K562 (cell line): ENCODE measurements around the gene MON2. TPM values are rescaled to one million over a fixed set of nuclear protein-coding genes. Genes with fewer than 3 reads are reported as not detected.

Experiments
- ATAC-seq: fragments of 200-7000 bp; cut with Tn5 transposase; 3 replicates; pipeline ENCODE4 v1.9.1; 2020; ENCODE audit warnings: moderate library complexity
- BruUV-seq: library from RNA; stranded (reverse); fragments of 400-500 nt; replicated peaks from 2 replicates; lab custom pipeline; 2021; lab: Mats Ljungman, UMichigan
- CTCF ChIA-PET: fragments of 300-600 bp; formaldehyde crosslinking; extraction: SDS; loops from one replicate; lab custom pipeline; 2021; ENCODE audit warnings: low intra/inter-chr PET ratio; lab: Yijun Ruan, JAX
- POLR2A ChIA-PET: fragments of 300-600, 350-650 bp; sonication (Branson Sonifier 250); formaldehyde crosslinking; extraction: SDS; loops from one replicate; lab custom pipeline; 2021; ENCODE audit warnings: antibody characterized with exemption, inconsistent platforms; lab: Yijun Ruan, JAX
- DNase-seq, 4 experiments: peaks; one replicate each; pipeline versions ENCODE4 v3.0.0 to v3.0.0-alpha.2; 2011 to 2018; ENCODE audit warnings: low spot score in 3 of 4, mixed read lengths in 3 of 4; ENCODE audit errors: extremely low read depth in 1 of 4
- FAIRE-seq: peaks from 2 replicates; lab custom pipeline; 2011; peaks lifted over from hg19 to GRCh38; lab: Jason Lieb, UNC
- H2AFZ ChIP-seq: 2 replicates; pipeline ENCODE4 v1.6.0; 2011; ENCODE audit warnings: low read depth, low read length, control low read depth, inconsistent platforms
- H3K27ac ChIP-seq: fragments of 200-600 bp; 3 replicates; pipeline ENCODE4 v1.8.0; 2011; ENCODE audit warnings: low read depth, mild to moderate bottlenecking, control low read depth, inconsistent platforms, low read length, moderate library complexity, mixed read lengths; ENCODE audit errors: extremely low read depth
- H3K27me3 ChIP-seq, 2 experiments: fragments of 300-600 bp in 1 of 2; 2 replicates in 1 of 2; 3 replicates in 1 of 2; pipeline versions ENCODE4 v1.6.0 to v1.8.0; 2011; ENCODE audit warnings: inconsistent platforms in 2 of 2, low read length in 2 of 2, mild to moderate bottlenecking in 1 of 2, mixed read lengths in 1 of 2, moderate library complexity in 1 of 2; ENCODE audit not compliant: control insufficient read depth in 2 of 2, insufficient read depth in 2 of 2
- H3K36me3 ChIP-seq: fragments of 300-600 bp; 3 replicates; pipeline ENCODE4 v1.8.0; 2011; ENCODE audit warnings: mild to moderate bottlenecking, low read length, inconsistent platforms; ENCODE audit not compliant: control insufficient read depth, insufficient read depth
- H3K4me1 ChIP-seq, 2 experiments: fragments of 200-600 bp in 1 of 2; replicated peaks in 1 of 2; 2 replicates in 1 of 2; 3 replicates in 1 of 2; pipeline versions ENCODE4 v1.5.1 to v1.8.0; 2011; ENCODE audit warnings: inconsistent platforms in 2 of 2, low read length in 2 of 2, mild to moderate bottlenecking in 1 of 2, mixed read lengths in 1 of 2, moderate library complexity in 1 of 2; ENCODE audit not compliant: control insufficient read depth in 2 of 2, insufficient read depth in 2 of 2
- H3K4me2 ChIP-seq: 2 replicates; pipeline ENCODE4 v1.6.1; 2011; ENCODE audit warnings: low read length, control low read depth, inconsistent platforms, mixed read lengths; ENCODE audit not compliant: insufficient read depth
- H3K4me3 ChIP-seq: fragments of 200-600 bp; sonication (generic), shearing (Covaris generic); 2 replicates; pipeline ENCODE4 v1.5.1; 2016; ENCODE audit warnings: control low read depth, inconsistent platforms
- H3K79me2 ChIP-seq: fragments of 200-600 bp; 3 replicates; pipeline ENCODE4 v1.8.0; 2011; ENCODE audit warnings: low read length, inconsistent platforms; ENCODE audit not compliant: control insufficient read depth, insufficient read depth
- H3K9ac ChIP-seq, 2 experiments: 2 replicates each; pipeline versions ENCODE4 v1.6.0 to v1.6.1; 2011; ENCODE audit warnings: low read depth in 2 of 2, low read length in 2 of 2, control low read depth in 1 of 2, inconsistent platforms in 1 of 2, mild to moderate bottlenecking in 1 of 2, mixed read lengths in 1 of 2; ENCODE audit not compliant: insufficient read depth in 1 of 2
- H3K9me1 ChIP-seq: one replicate; pipeline ENCODE4 v1.6.0; 2011; ENCODE audit warnings: inconsistent platforms, mild to moderate bottlenecking, low read length, moderate library complexity; ENCODE audit not compliant: control insufficient read depth, insufficient read depth
- H3K9me3 ChIP-seq: replicated peaks from 2 replicates; pipeline ENCODE4 v1.5.1; 2011; ENCODE audit warnings: low read depth, low read length, inconsistent platforms; ENCODE audit not compliant: control insufficient read depth, insufficient read depth
- H4K20me1 ChIP-seq: replicated peaks from 2 replicates; pipeline ENCODE4 v1.6.1; 2011; ENCODE audit warnings: low read length, inconsistent platforms, mixed read lengths; ENCODE audit not compliant: control insufficient read depth, insufficient read depth
- BRD9 ChIP-seq: fragments of 450-650 bp; IDR thresholded peaks from 2 replicates; pipeline ENCODE4 v1.6.1; 2018; ENCODE audit warnings: low read depth; ENCODE audit not compliant: partially characterized antibody
- ESRRA ChIP-seq: fragments of 450-650 bp; IDR thresholded peaks from 2 replicates; pipeline ENCODE4 v1.6.1; 2014; ENCODE audit warnings: low read depth, mild to moderate bottlenecking, moderate library complexity, borderline replicate concordance
- FOXK1 ChIP-seq: sonication (generic); formaldehyde crosslinking; IDR thresholded peaks from 2 replicates; pipeline ENCODE4 v1.8.0; 2022; ENCODE audit warnings: missing genetic modification reagents, mild to moderate bottlenecking, borderline replicate concordance
- KDM2B ChIP-seq: fragments of 250-450 bp; sonication (Bioruptor Pico); IDR thresholded peaks from 2 replicates; pipeline ENCODE4 v1.8.0; 2021; ENCODE audit warnings: mild to moderate bottlenecking, moderate library complexity
- NR3C1 ChIP-seq: sonication (generic); formaldehyde crosslinking; IDR thresholded peaks from 2 replicates; pipeline ENCODE4 v1.8.1; 2022; ENCODE audit warnings: missing genetic modification reagents
- POLR2B ChIP-seq: fragments of 450-650 bp; IDR thresholded peaks from 2 replicates; pipeline ENCODE4 v1.6.1; 2018; ENCODE audit warnings: low read depth; ENCODE audit not compliant: partially characterized antibody
- PRPF4 ChIP-seq: fragments of 200-400 bp; formaldehyde crosslinking; IDR thresholded peaks from one replicate; pipeline ENCODE4 v1.6.1; 2017; ENCODE audit warnings: low read length, low read depth, mild to moderate bottlenecking; ENCODE audit not compliant: insufficient read depth, poor library complexity, severe bottlenecking
- RBM15 ChIP-seq: fragments of 200-400 bp; formaldehyde crosslinking; IDR thresholded peaks from 2 replicates; pipeline ENCODE4 v1.6.1; 2018; ENCODE audit warnings: mild to moderate bottlenecking, low read length, moderate library complexity; ENCODE audit not compliant: insufficient read depth
- SREBF1 ChIP-seq: fragments of 150-350 bp; IDR thresholded peaks from 2 replicates; pipeline ENCODE4 v1.6.1; 2014; ENCODE audit warnings: antibody characterized with exemption, low read depth, low read length, borderline replicate concordance
- SUPT5H ChIP-seq: fragments of 450-650 bp; IDR thresholded peaks from 2 replicates; pipeline ENCODE4 v1.6.1; 2016
- ZEB2 ChIP-seq: fragments of 450-650 bp; IDR thresholded peaks from 2 replicates; pipeline ENCODE4 v1.6.1; 2016
- ZNF197 ChIP-seq: fragments of 200-800 bp; sonication (Bioruptor generic); IDR thresholded peaks from 2 replicates; pipeline ENCODE4 v1.6.1; 2016; ENCODE audit warnings: low read depth, missing genetic modification characterization, missing compliant biosample characterization
- ZSCAN32 ChIP-seq: fragments of 450-650 bp; formaldehyde crosslinking; IDR thresholded peaks from 2 replicates; pipeline ENCODE4 v1.4.0; 2020; ENCODE audit warnings: mild to moderate bottlenecking, moderate library complexity
- WGBS: fragments of 100-300 bp; shearing (Covaris generic); methylation state at CpG from one replicate; pipeline ENCODE4 v1.1.6; 2016; ENCODE audit warnings: low coverage, mixed read lengths; ENCODE audit not compliant: insufficient coverage; ENCODE audit errors: missing lambda C conversion rate; 5-methylcytosine and 5-hydroxymethylcytosine counted together
- in situ Hi-C: fragments of 300-500 bp; cut with MboI; formaldehyde crosslinking; loops from 4 replicates; pipeline ENCODE4 v1.15.0; 2018; ENCODE audit warnings: inconsistent platforms, mixed read lengths
- intact Hi-C: fragments of 100-400 bp; cut with micrococcal nuclease; formaldehyde crosslinking; loops from 2 replicates; pipeline ENCODE4 v1.14.2; 2022
- polyA plus RNA-seq, 8 experiments: library from polyadenylated mRNA; depleted of rRNA in 4 of 8; stranded (reverse) in 5 of 8; unstranded in 3 of 8; fragments of >200 nt; fragmentation: Nextera tagmentation in 2 of 8; fragmentation: Illumina TruSeq in 1 of 8; extraction: Ambion mirVana in 2 of 8; extraction: Trizol in 1 of 8; gene quantifications; 2 replicates each; pipeline versions ENCODE4 v1.2.1 to v1.2.3, GENCODE V29; 2011 to 2014; ENCODE audit warnings: inconsistent platforms in 1 of 8, missing spikeins in 1 of 8
- total RNA-seq, 7 experiments: library from RNA; depleted of rRNA in 6 of 7; stranded (reverse); fragments of >200 nt in 6 of 7; fragmentation: Illumina TruSeq in 2 of 7; extraction: Trizol in 2 of 7; gene quantifications; 2 replicates each; pipeline versions ENCODE4 v1.2.1 to v1.2.3, GENCODE V29; 2011 to 2021; ENCODE audit warnings: low replicate concordance in 1 of 7
- TF ChIP-seq, protein P1 (sequence below): IDR thresholded peaks from 2 replicates; pipeline ENCODE4 v1.6.1; 2014; ENCODE audit warnings: antibody characterized with exemption
- TF ChIP-seq, protein P2 (sequence below): fragments of 450-650 bp; IDR thresholded peaks from 2 replicates; pipeline ENCODE4 v1.6.1; 2016; ENCODE audit warnings: antibody characterized with exemption
- TF ChIP-seq, protein P3 (sequence below): sonication (generic); formaldehyde crosslinking; IDR thresholded peaks from 2 replicates; pipeline ENCODE4 v1.8.0; 2022; ENCODE audit warnings: mild to moderate bottlenecking, missing genetic modification reagents

MON2 gene
- total and polyA plus RNA-seq, 9 of the 15 experiments (the other 6 are each of a cell fraction or from before 2014, with no cell fraction given) = 3.6 to 31.6 (median 16.8) TPM

DNA sequence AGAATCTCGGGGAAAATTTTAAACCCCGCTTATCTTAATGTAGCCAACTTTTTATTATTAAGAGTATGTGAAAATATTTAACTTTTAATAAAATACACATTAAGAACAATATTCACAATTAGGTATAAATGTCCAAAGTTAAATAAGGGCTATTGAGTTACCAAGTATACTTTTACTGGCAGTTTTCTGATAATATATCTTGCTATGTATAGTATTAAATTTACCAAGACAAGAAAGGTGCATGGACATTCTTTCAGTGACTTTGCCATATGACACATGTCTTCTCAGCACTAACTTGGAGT lies 115.4 kb downstream of the MON2 start:
- Histone ChIP-seq H3K27me3 (no peaks in the 10 kb centered on the region), H4K20me1 (no peaks in the 10 kb centered on the region), H3K27ac (no peak overlapping the region), H3K4me3 (no peak overlapping the region), H3K4me1 (no peaks in the 10 kb centered on the region), H3K36me3 (peaks cover 19% of the 10 kb centered on the region; the same call in 2 of the 3 replicates), H2AFZ (no peak overlapping the region), H3K9me1 (no peaks in the 10 kb centered on the region), H3K9me3 (no peaks in the 10 kb centered on the region), H3K9ac (no peak overlapping the region), H3K79me2 (no peaks in the 10 kb centered on the region), H3K4me2 (no peak overlapping the region)
- intact Hi-C loops (loop anchor here (5.0 kb wide), 2 partner anchors 145 to 485 kb away; no protein-coding TSS in a partner anchor), in situ Hi-C loops (loop anchor here (5.0 kb wide), 1 partner anchor 220 kb away; no protein-coding TSS in a partner anchor)
- no TSS peak for BruUV-seq
- TF ChIP-seq SREBF1 (no peak), PRPF4 (no peak), BRD9 (no peak), ESRRA (no peak), RBM15 (no peak), POLR2B (no peak), ZEB2 (no peak), KDM2B (CRISPR knock-in tag) (no peak), NR3C1 (CRISPR knock-in tag) (no peak), FOXK1 (no peak), ZSCAN32 (no peak), ZNF197 (no peak), SUPT5H (no peak)
- TF ChIP-seq, protein P1, sequence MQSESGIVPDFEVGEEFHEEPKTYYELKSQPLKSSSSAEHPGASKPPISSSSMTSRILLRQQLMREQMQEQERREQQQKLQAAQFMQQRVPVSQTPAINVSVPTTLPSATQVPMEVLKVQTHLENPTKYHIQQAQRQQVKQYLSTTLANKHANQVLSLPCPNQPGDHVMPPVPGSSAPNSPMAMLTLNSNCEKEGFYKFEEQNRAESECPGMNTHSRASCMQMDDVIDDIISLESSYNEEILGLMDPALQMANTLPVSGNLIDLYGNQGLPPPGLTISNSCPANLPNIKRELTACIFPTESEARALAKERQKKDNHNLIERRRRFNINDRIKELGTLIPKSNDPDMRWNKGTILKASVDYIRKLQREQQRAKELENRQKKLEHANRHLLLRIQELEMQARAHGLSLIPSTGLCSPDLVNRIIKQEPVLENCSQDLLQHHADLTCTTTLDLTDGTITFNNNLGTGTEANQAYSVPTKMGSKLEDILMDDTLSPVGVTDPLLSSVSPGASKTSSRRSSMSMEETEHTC = no peak
- TF ChIP-seq, protein P2, sequence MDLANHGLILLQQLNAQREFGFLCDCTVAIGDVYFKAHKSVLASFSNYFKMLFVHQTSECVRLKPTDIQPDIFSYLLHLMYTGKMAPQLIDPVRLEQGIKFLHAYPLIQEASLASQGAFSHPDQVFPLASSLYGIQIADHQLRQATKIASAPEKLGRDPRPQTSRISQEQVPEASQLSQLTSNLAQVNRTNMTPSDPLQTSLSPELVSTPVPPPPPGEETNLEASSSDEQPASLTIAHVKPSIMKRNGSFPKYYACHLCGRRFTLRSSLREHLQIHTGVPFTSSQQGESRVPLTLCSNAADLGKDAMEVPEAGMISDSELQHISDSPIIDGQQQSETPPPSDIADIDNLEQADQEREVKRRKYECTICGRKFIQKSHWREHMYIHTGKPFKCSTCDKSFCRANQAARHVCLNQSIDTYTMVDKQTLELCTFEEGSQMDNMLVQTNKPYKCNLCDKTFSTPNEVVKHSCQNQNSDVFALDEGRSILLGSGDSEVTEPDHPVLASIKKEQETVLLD = no peak
- TF ChIP-seq, protein P3, sequence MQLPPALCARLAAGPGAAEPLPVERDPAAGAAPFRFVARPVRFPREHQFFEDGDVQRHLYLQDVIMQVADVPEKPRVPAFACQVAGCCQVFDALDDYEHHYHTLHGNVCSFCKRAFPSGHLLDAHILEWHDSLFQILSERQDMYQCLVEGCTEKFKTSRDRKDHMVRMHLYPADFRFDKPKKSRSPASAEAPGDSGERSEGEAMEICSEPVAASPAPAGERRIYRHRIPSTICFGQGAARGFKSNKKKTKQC (CRISPR knock-in tag) = no peak
- no peak for FAIRE-seq
- ChIA-PET CTCF (interaction anchor here (1.3 to 3.9 kb wide), 3 partner anchors 212 to 487 kb away, joined by 3 to 33 read pairs (median 10); no protein-coding TSS in a partner anchor), POLR2A (interaction anchor here (0.6 to 1.2 kb wide), 6 partner anchors 9 to 133 kb away, joined by 3 to 4 read pairs (median 3); no protein-coding TSS in a partner anchor)
- WGBS = 16% methylated on average over 2 of the region's 2 CpGs
- ATAC-seq = no peak; the same call in 2 of the 3 replicates
- no peak for DNase-seq
